ENCODE measurements around the gene USP40. TPM values are rescaled to one million over a fixed set of nuclear protein-coding genes. Genes with fewer than 3 reads are reported as not detected.

USP40 gene
- total and polyA plus RNA-seq, 5 donors: 15.1 to 18.6 (median 17.9) TPM

DNA sequence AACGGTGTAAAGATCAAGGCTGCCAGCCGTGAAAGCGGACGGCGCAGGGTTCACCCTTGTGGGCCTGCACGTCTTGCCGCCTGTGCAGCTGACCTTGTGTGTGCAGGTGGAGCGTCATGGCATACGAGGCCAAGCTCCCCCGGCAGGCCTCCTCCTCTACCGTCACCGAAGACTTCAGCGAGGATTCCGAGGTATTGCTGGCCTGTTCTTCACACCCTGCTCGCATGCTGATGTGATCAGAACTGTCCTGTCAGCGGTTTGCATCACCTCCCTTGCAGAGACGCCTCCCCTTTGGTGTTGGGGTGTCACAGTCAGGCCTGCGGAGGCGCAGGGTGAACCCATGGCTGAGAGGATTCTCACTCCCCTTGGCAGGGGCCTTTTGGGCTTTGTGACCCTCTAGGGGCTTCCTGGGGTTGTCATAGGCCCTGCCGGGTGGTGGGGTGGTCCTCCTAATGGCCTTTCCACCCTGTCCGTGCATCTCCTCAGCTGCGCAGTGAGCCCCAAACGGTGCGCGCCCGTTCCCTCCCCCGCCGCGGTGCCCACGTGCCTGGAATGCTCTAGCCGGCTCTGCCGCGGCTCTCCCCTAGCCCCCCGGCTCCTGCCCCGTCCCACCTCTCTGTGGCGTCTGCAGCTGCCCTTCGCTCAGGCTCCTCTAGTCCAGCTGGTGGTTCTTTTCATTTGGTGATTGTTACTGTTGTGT, 119.8 kb downstream of the USP40 start:
- Histone ChIP-seq H3K27ac (ENCODE audit: low read length) (no peak overlapping the region), H3K9me3 (ENCODE audit: control insufficient read depth, low read length) (no peaks in the 10 kb centered on the region), H3K4me3 (ENCODE audit: low read length) (no peak overlapping the region), H3K4me1 (ENCODE audit: control insufficient read depth, insufficient read depth, low read length) (no peaks in the 10 kb centered on the region), H3K27me3 (ENCODE audit: control insufficient read depth, insufficient read depth) (no peaks in the 10 kb centered on the region)
- 89% methylated on average over 37 of the region's 37 CpGs for WGBS
- no peak for ATAC-seq
- peak in 1 of 3 donors; percentile 36 for DNase-seq
- intact Hi-C loops (cut with DNase I): loop anchor here in 2 of 4 donors (10.0 kb wide), 2 partner anchors 92 to 162 kb away; partner anchors contain the start of gene DGKD (in 1 of the 2)

DNA sequence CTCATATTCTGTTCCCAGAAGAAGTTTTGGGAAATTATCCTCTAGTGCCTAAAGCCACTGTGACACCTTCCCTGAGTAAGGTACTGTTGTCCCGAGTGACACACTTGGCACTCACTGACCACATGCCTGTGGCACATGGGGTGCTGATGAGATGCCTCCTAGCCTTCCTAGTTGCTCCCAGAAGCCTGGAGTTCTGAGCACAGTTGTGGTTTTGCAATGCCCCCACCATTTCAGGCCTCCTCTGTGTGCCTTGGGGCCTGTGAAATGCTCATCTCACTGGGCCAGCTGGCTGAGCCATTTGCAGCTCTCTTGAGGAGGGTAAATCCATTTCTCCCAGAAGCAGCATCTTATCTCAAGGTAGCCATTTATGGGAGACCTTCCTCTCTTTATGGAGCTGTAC, 120.5 kb downstream of the USP40 start:
- WGBS: 68% methylated on average over 1 of the region's 1 CpG
- intact Hi-C loops (cut with DNase I): loop anchor here in 2 of 4 donors (10.0 kb wide), 2 partner anchors 91 to 161 kb away; partner anchors contain the start of gene DGKD (in 1 of the 2)
- ATAC-seq (no peak), DNase-seq (no peak)
- Histone ChIP-seq H3K9me3 (ENCODE audit: control insufficient read depth, low read length) (no peaks in the 10 kb centered on the region), H3K27me3 (ENCODE audit: control insufficient read depth, insufficient read depth) (no peaks in the 10 kb centered on the region), H3K27ac (ENCODE audit: low read length) (no peak overlapping the region), H3K4me3 (ENCODE audit: low read length) (no peak overlapping the region), H3K4me1 (ENCODE audit: control insufficient read depth, insufficient read depth, low read length) (no peaks in the 10 kb centered on the region)

GRCh38 chr2:233445152-233445830, 121.3 kb downstream of the USP40 start:
- DNase-seq (no peak), ATAC-seq (no peak)
- intact Hi-C loops (cut with DNase I): loop anchor here in 2 of 4 donors (10.0 kb wide), 2 partner anchors 90 to 160 kb away; partner anchors contain the start of gene DGKD (in 1 of the 2)
- H3K27ac ChIP-seq (ENCODE audit: low read length): no peak overlapping the region
- H3K4me1 ChIP-seq (ENCODE audit: control insufficient read depth, insufficient read depth, low read length): no peaks in the 10 kb centered on the region
- no peak overlapping the region for H3K4me3 ChIP-seq (ENCODE audit: low read length)
- H3K27me3 ChIP-seq (ENCODE audit: control insufficient read depth, insufficient read depth): no peaks in the 10 kb centered on the region
- no peaks in the 10 kb centered on the region for H3K9me3 ChIP-seq (ENCODE audit: control insufficient read depth, low read length)
- WGBS: 79% methylated on average over 18 of the region's 18 CpGs

- DNase-seq: no peak
- ATAC-seq: no peak
- 88% methylated on average over 11 of the region's 11 CpGs for WGBS
- H3K9me3 ChIP-seq (ENCODE audit: control insufficient read depth, low read length): no peaks in the 10 kb centered on the region
- H3K27me3 ChIP-seq (ENCODE audit: control insufficient read depth, insufficient read depth): no peaks in the 10 kb centered on the region
- intact Hi-C loops (cut with DNase I): loop anchor here (5.0 to 10.0 kb wide), 6 partner anchors 37 to 160 kb away; partner anchors contain the start of gene DGKD (in 3 of the 4)
- H3K4me1 ChIP-seq (ENCODE audit: control insufficient read depth, insufficient read depth, low read length): no peaks in the 10 kb centered on the region
- no peak overlapping the region for H3K27ac ChIP-seq (ENCODE audit: low read length)
- no peak overlapping the region for H3K4me3 ChIP-seq (ENCODE audit: low read length)
Observed at GRCh38 chr2:233444501-233444900, 122.1 kb downstream of the USP40 start.

- peaks cover 4% of the 10 kb centered on the region for H3K4me1 ChIP-seq (ENCODE audit: control insufficient read depth, insufficient read depth, low read length)
Observed at GRCh38 chr2:233443511-233444183, 122.9 kb downstream of the USP40 start.

DNA sequence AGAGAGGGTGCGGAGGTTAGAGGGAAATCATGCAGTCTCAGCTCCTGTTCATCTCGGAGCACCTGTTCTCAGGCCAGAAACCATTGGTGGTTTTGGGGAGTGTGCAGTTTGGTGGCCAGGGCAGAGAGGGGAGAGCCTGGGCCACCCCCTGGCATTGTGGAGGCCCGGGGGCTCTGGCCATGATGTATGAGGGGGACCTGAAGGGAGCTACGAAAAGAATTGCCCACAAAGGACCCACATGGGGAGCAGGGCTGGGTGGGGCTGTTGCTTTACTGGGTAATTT, 124.6 kb downstream of the USP40 start:
- no peak for DNase-seq
- 81% methylated on average over 4 of the region's 4 CpGs for WGBS
- H3K27me3 ChIP-seq (ENCODE audit: control insufficient read depth, insufficient read depth): no peaks in the 10 kb centered on the region
- H3K4me3 ChIP-seq (ENCODE audit: low read length): no peak overlapping the region
- intact Hi-C loops (cut with DNase I): loop anchor here (2.0 to 10.0 kb wide), 7 partner anchors 35 to 157 kb away; partner anchors contain the start of gene DGKD (in 3 of the 4)
- peaks cover 4% of the 10 kb centered on the region for H3K4me1 ChIP-seq (ENCODE audit: control insufficient read depth, insufficient read depth, low read length)
- no peak for ATAC-seq
- no peaks in the 10 kb centered on the region for H3K9me3 ChIP-seq (ENCODE audit: control insufficient read depth, low read length)
- H3K27ac ChIP-seq (ENCODE audit: low read length): no peak overlapping the region

More at GRCh38 chr2:233443511-233444183, 122.9 kb downstream of the USP40 start:
- Histone ChIP-seq H3K27ac (ENCODE audit: low read length) (no peak overlapping the region), H3K9me3 (ENCODE audit: control insufficient read depth, low read length) (no peaks in the 10 kb centered on the region), H3K27me3 (ENCODE audit: control insufficient read depth, insufficient read depth) (no peaks in the 10 kb centered on the region), H3K4me3 (ENCODE audit: low read length) (no peak overlapping the region)
- 54% methylated on average over 18 of the region's 18 CpGs for WGBS
- DNase-seq (peak; percentile 79 to 90 (median 88)), ATAC-seq (peak; percentile 53 to 59)
- intact Hi-C loops (cut with DNase I): loop anchor here (2.0 to 10.0 kb wide), 7 partner anchors 36 to 159 kb away; partner anchors contain the start of gene DGKD (in 3 of the 4)

DNA sequence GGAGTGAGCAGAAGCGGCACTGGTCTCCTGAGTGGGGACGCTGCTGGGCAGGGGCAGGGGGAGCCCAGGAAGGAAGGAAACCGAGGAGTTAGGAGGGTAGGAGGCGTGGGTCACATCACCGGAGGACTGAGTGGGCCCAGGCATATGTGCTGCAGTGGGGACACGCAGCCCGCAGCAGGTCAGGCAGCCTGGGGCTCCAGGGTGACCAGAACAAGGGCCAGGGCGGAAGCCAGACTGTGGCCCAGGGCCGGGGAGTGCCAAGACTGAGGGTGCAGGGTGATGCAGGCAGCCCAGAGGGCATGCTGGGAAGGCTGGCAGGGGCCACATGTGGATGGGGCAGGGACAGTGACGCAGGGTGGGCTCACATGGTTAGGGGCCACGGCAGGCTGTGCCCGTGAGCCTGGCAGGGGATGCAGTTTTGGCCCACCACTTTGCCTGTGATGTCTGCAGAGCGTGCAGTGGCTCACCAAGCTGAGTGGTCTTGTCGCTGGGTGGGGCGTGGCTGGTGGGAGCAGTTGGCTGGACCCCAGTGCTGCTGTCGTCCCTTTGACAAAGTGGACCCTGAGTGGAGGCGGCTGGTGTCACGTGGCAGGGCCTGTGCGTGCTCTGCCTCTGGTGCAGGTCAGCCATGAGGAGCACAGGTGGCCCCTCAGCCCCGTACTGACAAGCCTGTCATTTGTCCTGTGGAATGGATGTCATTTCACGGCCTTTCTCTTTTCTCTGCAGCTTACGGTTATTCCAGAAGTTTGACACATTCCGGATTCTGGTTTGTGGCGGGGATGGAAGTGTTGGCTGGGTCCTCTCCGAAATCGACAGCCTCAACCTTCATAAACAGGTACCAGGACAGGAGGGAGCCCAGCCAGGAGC, 125.2 kb downstream of the USP40 start:
- DNase-seq: no peak
- H3K4me1 ChIP-seq (ENCODE audit: control insufficient read depth, insufficient read depth, low read length): peaks cover 4% of the 10 kb centered on the region

DNA sequence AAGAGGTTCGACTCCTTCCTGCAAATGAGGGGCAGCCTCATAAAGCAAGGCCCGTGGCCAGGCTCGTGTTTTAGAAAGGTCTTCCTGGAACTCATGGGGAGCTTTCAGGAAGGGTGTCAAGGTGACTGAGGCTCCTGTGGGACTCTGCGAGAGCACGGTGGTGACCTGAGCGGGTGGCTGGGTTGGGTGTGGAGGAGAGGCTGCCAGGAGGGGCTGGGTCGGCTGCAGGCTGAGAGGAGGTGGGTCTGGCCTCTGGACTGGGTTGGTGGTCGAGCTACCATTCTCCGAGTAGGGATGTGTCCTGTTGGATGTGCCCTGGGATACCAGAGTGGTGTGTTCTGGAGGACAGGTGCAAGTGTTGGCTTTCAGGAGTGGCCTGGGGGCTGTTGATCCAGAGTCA, 125.9 kb downstream of the USP40 start:
- Histone ChIP-seq H3K4me3 (ENCODE audit: low read length) (no peak overlapping the region), H3K9me3 (ENCODE audit: control insufficient read depth, low read length) (no peaks in the 10 kb centered on the region), H3K27ac (ENCODE audit: low read length) (no peak overlapping the region), H3K27me3 (ENCODE audit: control insufficient read depth, insufficient read depth) (no peaks in the 10 kb centered on the region), H3K4me1 (ENCODE audit: control insufficient read depth, insufficient read depth, low read length) (peaks cover 4% of the 10 kb centered on the region)
- intact Hi-C loops (cut with DNase I): loop anchor here (5.0 to 10.0 kb wide), 6 partner anchors 33 to 156 kb away; partner anchors contain the start of gene DGKD (in 3 of the 4)
- no peak for DNase-seq
- WGBS: 86% methylated on average over 9 of the region's 9 CpGs
- ATAC-seq: no peak

More for the DNA sequence above, 125.2 kb downstream of the USP40 start:
- intact Hi-C loops (cut with DNase I): loop anchor here (2.0 to 10.0 kb wide), 7 partner anchors 34 to 157 kb away; partner anchors contain the start of gene DGKD (in 3 of the 4)
- no peaks in the 10 kb centered on the region for H3K27me3 ChIP-seq (ENCODE audit: control insufficient read depth, insufficient read depth)
- no peak overlapping the region for H3K4me3 ChIP-seq (ENCODE audit: low read length)
- H3K27ac ChIP-seq (ENCODE audit: low read length): no peak overlapping the region
- H3K9me3 ChIP-seq (ENCODE audit: control insufficient read depth, low read length): no peaks in the 10 kb centered on the region
- WGBS: 93% methylated on average over 26 of the region's 26 CpGs
- no peak for ATAC-seq

DNA sequence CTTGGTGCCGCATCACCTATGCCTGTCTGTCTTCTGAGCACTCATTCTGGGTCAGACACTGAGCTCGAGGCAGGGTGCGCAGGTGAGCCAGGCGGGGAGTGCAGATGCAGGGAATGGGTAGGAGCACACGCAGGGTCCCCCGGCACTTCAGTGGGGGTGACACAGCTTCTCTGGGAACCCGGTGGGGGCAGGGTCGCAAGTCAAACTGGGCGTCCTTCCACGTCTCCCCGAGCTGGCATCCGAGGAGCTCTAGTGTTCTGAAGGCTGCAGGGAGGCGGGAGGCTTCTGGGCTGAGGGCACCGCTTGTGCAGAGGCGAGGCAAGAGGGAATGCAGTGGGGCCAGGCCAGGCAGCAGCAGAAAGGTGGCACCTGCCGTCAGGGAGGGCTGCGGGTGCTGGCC, 126.3 kb downstream of the USP40 start:
- H3K27ac ChIP-seq (ENCODE audit: low read length): no peak overlapping the region
- 94% methylated on average over 17 of the region's 17 CpGs for WGBS
- intact Hi-C loops (cut with DNase I): loop anchor here (5.0 to 10.0 kb wide), 6 partner anchors 33 to 156 kb away; partner anchors contain the start of gene DGKD (in 3 of the 4)

DNA sequence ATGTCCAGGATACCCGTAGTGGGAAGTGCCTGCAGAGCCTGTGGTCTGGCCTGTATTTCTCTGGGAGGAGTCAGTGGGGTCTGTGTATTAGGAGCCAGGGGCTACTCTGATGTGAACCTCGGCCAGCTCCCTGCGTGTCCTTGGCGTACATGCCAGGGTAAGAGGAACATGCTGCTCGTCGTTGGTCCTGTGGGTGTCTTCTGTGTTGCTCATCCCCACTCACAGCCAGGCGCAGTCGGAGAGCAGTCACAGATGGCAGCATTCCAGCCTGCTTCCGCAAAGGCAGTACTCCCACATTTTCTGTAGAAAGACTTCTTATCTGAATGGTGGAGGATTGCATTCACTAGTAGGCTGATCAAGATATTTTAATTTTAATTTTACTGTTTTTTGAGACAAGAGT, 127.4 kb downstream of the USP40 start:
- no peaks in the 10 kb centered on the region for H3K9me3 ChIP-seq (ENCODE audit: control insufficient read depth, low read length)
- no peak overlapping the region for H3K27ac ChIP-seq (ENCODE audit: low read length)
- H3K4me3 ChIP-seq (ENCODE audit: low read length): no peak overlapping the region
- no peaks in the 10 kb centered on the region for H3K27me3 ChIP-seq (ENCODE audit: control insufficient read depth, insufficient read depth)
- ATAC-seq (peak in 1 of 2 donors; percentile 47), DNase-seq (peak in 2 of 3 donors; percentile 65 to 77)
- WGBS: 15% methylated on average over 9 of the region's 9 CpGs
- peaks cover 4% of the 10 kb centered on the region for H3K4me1 ChIP-seq (ENCODE audit: control insufficient read depth, insufficient read depth, low read length)
- intact Hi-C loops (cut with DNase I): no loop called here

More for the DNA sequence above, 126.3 kb downstream of the USP40 start:
- ATAC-seq: no peak
- Histone ChIP-seq H3K4me1 (ENCODE audit: control insufficient read depth, insufficient read depth, low read length) (peaks cover 4% of the 10 kb centered on the region), H3K27me3 (ENCODE audit: control insufficient read depth, insufficient read depth) (no peaks in the 10 kb centered on the region), H3K4me3 (ENCODE audit: low read length) (no peak overlapping the region), H3K9me3 (ENCODE audit: control insufficient read depth, low read length) (no peaks in the 10 kb centered on the region)
- DNase-seq: no peak

Data from right cardiac atrium (tissue), 5 donors.